ENCODE measurements around the gene VENTX.

GRCh38 chr10:133260895-133261725 lies 23.5 kb downstream of the VENTX start:
- TF ChIP-seq EZH2 (IDR thresholded peaks at IDR 0.05), result no peak
- TF ChIP-seq POLR2AphosphoS5 (IDR thresholded peaks at IDR 0.05; ENCODE audit: borderline replicate concordance, low read depth, low read length), result no peak
- no peak for TF ChIP-seq FOXP2 (optimal IDR thresholded peaks at IDR 0.05; ENCODE audit: control extremely low read depth, extremely low read length, insufficient read depth)

Measured in SK-N-MC (cell line).